ENCODE data around the gene LMF1. TPM values are rescaled to one million over a fixed set of nuclear protein-coding genes. Genes with fewer than 3 reads are reported as not detected.

Gene LMF1
- total RNA-seq, 1 donor from 2014 or later, result 24.6 TPM

- H3K9me3 Mint-ChIP-seq (ENCODE audit: unreplicated experiment), result no peaks in the 10 kb centered on the region
- no peaks in the 10 kb centered on the region for H3K4me1 Mint-ChIP-seq (ENCODE audit: unreplicated experiment)
- no peak overlapping the region for H3K4me3 Mint-ChIP-seq (ENCODE audit: unreplicated experiment)
- DNase-seq (ENCODE audit: extremely low spot score, unreplicated experiment), result no peak
- no peak for TF ChIP-seq CTCF (IDR thresholded peaks at IDR 0.05)
- H3K36me3 Mint-ChIP-seq (ENCODE audit: unreplicated experiment), result no peaks in the 10 kb centered on the region
- no peak overlapping the region for H3K27ac Mint-ChIP-seq (ENCODE audit: unreplicated experiment)
- no peaks in the 10 kb centered on the region for H3K27me3 Mint-ChIP-seq (ENCODE audit: unreplicated experiment)
Measured at GRCh38 chr16:880471-881171, 90.2 kb downstream of the LMF1 start.

GRCh38 chr16:879986-880385, 90.8 kb downstream of the LMF1 start:
- no peak for TF ChIP-seq CTCF (IDR thresholded peaks at IDR 0.05)
- Mint-ChIP-seq H3K9me3 (ENCODE audit: unreplicated experiment) (no peaks in the 10 kb centered on the region), H3K4me3 (ENCODE audit: unreplicated experiment) (no peak overlapping the region), H3K4me1 (ENCODE audit: unreplicated experiment) (no peaks in the 10 kb centered on the region), H3K36me3 (ENCODE audit: unreplicated experiment) (no peaks in the 10 kb centered on the region), H3K27ac (ENCODE audit: unreplicated experiment) (no peak overlapping the region), H3K27me3 (ENCODE audit: unreplicated experiment) (no peaks in the 10 kb centered on the region)
- no peak for DNase-seq (ENCODE audit: extremely low spot score, unreplicated experiment)

GRCh38 chr16:879461-879861, 91.3 kb downstream of the LMF1 start:
- Mint-ChIP-seq H3K4me1 (ENCODE audit: unreplicated experiment) (no peaks in the 10 kb centered on the region), H3K27ac (ENCODE audit: unreplicated experiment) (no peak overlapping the region), H3K9me3 (ENCODE audit: unreplicated experiment) (no peaks in the 10 kb centered on the region), H3K36me3 (ENCODE audit: unreplicated experiment) (no peaks in the 10 kb centered on the region), H3K4me3 (ENCODE audit: unreplicated experiment) (no peak overlapping the region), H3K27me3 (ENCODE audit: unreplicated experiment) (no peaks in the 10 kb centered on the region)
- TF ChIP-seq CTCF (IDR thresholded peaks at IDR 0.05), result no peak
- DNase-seq (ENCODE audit: extremely low spot score, unreplicated experiment), result no peak

- H3K4me3 Mint-ChIP-seq (ENCODE audit: unreplicated experiment), result no peak overlapping the region
- H3K36me3 Mint-ChIP-seq (ENCODE audit: unreplicated experiment), result no peaks in the 10 kb centered on the region
- TF ChIP-seq CTCF (IDR thresholded peaks at IDR 0.05), result no peak
- H3K27ac Mint-ChIP-seq (ENCODE audit: unreplicated experiment), result no peak overlapping the region
- H3K4me1 Mint-ChIP-seq (ENCODE audit: unreplicated experiment), result no peaks in the 10 kb centered on the region
- DNase-seq (ENCODE audit: extremely low spot score, unreplicated experiment), result no peak
- H3K9me3 Mint-ChIP-seq (ENCODE audit: unreplicated experiment), result no peaks in the 10 kb centered on the region
- no peaks in the 10 kb centered on the region for H3K27me3 Mint-ChIP-seq (ENCODE audit: unreplicated experiment)
Measured at GRCh38 chr16:878886-879285, 91.9 kb downstream of the LMF1 start.

GRCh38 chr16:878072-878784, 92.6 kb downstream of the LMF1 start:
- H3K27me3 Mint-ChIP-seq (ENCODE audit: unreplicated experiment), result no peaks in the 10 kb centered on the region
- no peak overlapping the region for H3K27ac Mint-ChIP-seq (ENCODE audit: unreplicated experiment)
- H3K9me3 Mint-ChIP-seq (ENCODE audit: unreplicated experiment), result no peaks in the 10 kb centered on the region
- DNase-seq (ENCODE audit: extremely low spot score, unreplicated experiment), result no peak
- peaks cover 6% of the 10 kb centered on the region for H3K36me3 Mint-ChIP-seq (ENCODE audit: unreplicated experiment)
- no peak overlapping the region for H3K4me3 Mint-ChIP-seq (ENCODE audit: unreplicated experiment)
- no peaks in the 10 kb centered on the region for H3K4me1 Mint-ChIP-seq (ENCODE audit: unreplicated experiment)
- no peak for TF ChIP-seq CTCF (IDR thresholded peaks at IDR 0.05)

Data from osteocyte (in vitro differentiated cells).